Adrenal gland (tissue), 5 donors: ENCODE measurements around the gene WSCD2.

ENCODE experiments used
- CTCF ChIP-seq, 6 experiments: fragments of 450-650 bp in 4 of 6; fragments of 200-600 bp in 2 of 6; sonication (generic) in 1 of 6; IDR thresholded peaks; 1 replicate in 5 of 6; 2 replicates in 1 of 6; pipeline versions ENCODE4 v1.5.1 to v1.8.0; 2016 to 2021; ENCODE audit warnings: antibody characterized with exemption in 6 of 6, mild to moderate bottlenecking in 2 of 6, moderate library complexity in 1 of 6
- POLR2A ChIP-seq, 2 donors: fragments of 450-650 bp; IDR thresholded peaks; one replicate each; pipeline ENCODE4 v1.6.1; 2017; ENCODE audit warnings: antibody characterized with exemption in 2 of 2, mild to moderate bottlenecking in 2 of 2, moderate library complexity in 1 of 2
- donor health status: DM: no; HTN: no; CAD: no.

DNA sequence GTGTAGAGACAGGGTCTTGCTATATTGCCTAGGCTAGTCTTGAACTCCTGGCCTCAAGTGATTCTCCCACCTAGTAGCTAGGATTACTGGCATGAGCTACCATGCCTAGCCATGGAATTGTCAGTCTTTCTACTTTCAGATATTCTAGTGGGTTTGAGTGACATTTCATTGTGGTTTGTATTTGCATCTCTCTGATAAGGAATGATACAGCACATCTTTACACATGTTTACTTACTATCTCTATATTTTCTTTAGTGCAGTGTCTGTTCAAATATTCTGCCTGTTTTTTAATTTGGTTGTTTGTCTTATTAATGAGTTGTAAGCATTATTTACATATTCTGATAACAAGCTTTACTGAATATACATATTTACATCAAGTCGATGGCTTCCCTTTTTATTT is 136.4 kb downstream of the WSCD2 start:
- no peak for TF ChIP-seq POLR2A (IDR thresholded peaks at IDR 0.05)
- no peak for TF ChIP-seq CTCF (IDR thresholded peaks at IDR 0.05)
